NCI-H774 (cell line): ENCODE measurements around the gene TOLLIP.

Source experiments
- DNase-seq: peaks from one replicate; lab custom pipeline; 2025; lab: John Stamatoyannopoulos, UW

The TOLLIP gene

GRCh38 chr11:1230456-1231395, 78.7 kb downstream of the TOLLIP start:
- no peak for DNase-seq

- DNase-seq = no peak
Observed at GRCh38 chr11:1230121-1230455, 79.3 kb downstream of the TOLLIP start.

- DNase-seq = no peak
Observed at GRCh38 chr11:1229471-1230120, 79.8 kb downstream of the TOLLIP start.

GRCh38 chr11:1228921-1229451, 80.4 kb downstream of the TOLLIP start:
- no peak for DNase-seq

- DNase-seq = no peak
Observed at GRCh38 chr11:1228101-1228821, 81.2 kb downstream of the TOLLIP start.

- DNase-seq = no peak
Observed at GRCh38 chr11:1227551-1228100, 81.8 kb downstream of the TOLLIP start.

- DNase-seq = no peak
Observed at GRCh38 chr11:1226986-1227550, 82.4 kb downstream of the TOLLIP start.

GRCh38 chr11:1226226-1226985, 83.0 kb downstream of the TOLLIP start:
- DNase-seq = no peak

- DNase-seq = no peak
Observed at GRCh38 chr11:1225386-1226225, 83.8 kb downstream of the TOLLIP start.

- DNase-seq = no peak
Observed at GRCh38 chr11:1224491-1225385, 84.7 kb downstream of the TOLLIP start.
